Nephron progenitor cell (in vitro differentiated cells): Measurements from ENCODE around the gene CNNM2.

ENCODE experiments used
- DNase-seq: peaks from one replicate; pipeline ENCODE4 v3.0.0; 2021
- H3K27ac Mint-ChIP-seq: 2 replicates; pipeline ENCODE4 v1.8.0; 2021; ENCODE audit warnings: mild to moderate bottlenecking, moderate library complexity, mixed read lengths
- H3K27me3 Mint-ChIP-seq: 2 replicates; pipeline ENCODE4 v1.8.0; 2021; ENCODE audit warnings: mild to moderate bottlenecking, low read depth, mixed read lengths; ENCODE audit not compliant: poor library complexity
- H3K36me3 Mint-ChIP-seq: 2 replicates; pipeline ENCODE4 v1.8.0; 2021; ENCODE audit warnings: low read depth, mixed read lengths
- H3K4me1 Mint-ChIP-seq: 2 replicates; pipeline ENCODE4 v1.8.0; 2021; ENCODE audit warnings: mixed read lengths
- H3K4me3 Mint-ChIP-seq: 2 replicates; pipeline ENCODE4 v1.8.0; 2021; ENCODE audit warnings: mild to moderate bottlenecking, moderate library complexity, mixed read lengths
- H3K9me3 Mint-ChIP-seq: 2 replicates; pipeline ENCODE4 v1.8.0; 2021; ENCODE audit warnings: mild to moderate bottlenecking, moderate library complexity, mixed read lengths
- TF ChIP-seq, protein P1 (sequence below): fragments of 200-600 bp; sonication (generic); IDR thresholded peaks from 2 replicates; pipeline ENCODE4 v1.5.0; 2021; ENCODE audit warnings: antibody characterized with exemption

CNNM2 gene

DNA sequence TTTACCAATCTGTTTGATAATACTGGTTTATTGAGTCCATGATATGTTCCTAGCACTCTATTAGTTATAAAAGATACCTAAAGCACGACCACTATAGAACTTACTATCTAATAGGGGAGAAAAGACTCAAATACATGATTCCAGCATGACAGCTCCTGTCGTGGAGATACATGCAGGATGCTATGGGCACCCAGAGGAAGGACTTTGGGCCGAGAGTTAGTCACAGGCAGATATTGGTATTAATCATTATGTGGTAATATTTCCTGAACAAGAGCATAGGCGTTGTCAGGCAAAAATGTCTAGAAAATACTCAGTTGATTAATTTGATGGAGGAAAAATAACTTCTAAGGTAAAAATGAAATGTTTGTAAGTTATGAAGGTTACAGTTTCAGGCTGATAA, 31.8 kb downstream of the CNNM2 start:
- Mint-ChIP-seq H3K9me3 (peaks cover 6% of the 10 kb centered on the region), H3K27ac (peak overlapping the region; percentile 18), H3K36me3 (peaks cover 5% of the 10 kb centered on the region), H3K27me3 (peaks cover 4% of the 10 kb centered on the region), H3K4me3 (no peak overlapping the region), H3K4me1 (peaks cover 18% of the 10 kb centered on the region)
- DNase-seq: no peak
- TF ChIP-seq, protein P1, sequence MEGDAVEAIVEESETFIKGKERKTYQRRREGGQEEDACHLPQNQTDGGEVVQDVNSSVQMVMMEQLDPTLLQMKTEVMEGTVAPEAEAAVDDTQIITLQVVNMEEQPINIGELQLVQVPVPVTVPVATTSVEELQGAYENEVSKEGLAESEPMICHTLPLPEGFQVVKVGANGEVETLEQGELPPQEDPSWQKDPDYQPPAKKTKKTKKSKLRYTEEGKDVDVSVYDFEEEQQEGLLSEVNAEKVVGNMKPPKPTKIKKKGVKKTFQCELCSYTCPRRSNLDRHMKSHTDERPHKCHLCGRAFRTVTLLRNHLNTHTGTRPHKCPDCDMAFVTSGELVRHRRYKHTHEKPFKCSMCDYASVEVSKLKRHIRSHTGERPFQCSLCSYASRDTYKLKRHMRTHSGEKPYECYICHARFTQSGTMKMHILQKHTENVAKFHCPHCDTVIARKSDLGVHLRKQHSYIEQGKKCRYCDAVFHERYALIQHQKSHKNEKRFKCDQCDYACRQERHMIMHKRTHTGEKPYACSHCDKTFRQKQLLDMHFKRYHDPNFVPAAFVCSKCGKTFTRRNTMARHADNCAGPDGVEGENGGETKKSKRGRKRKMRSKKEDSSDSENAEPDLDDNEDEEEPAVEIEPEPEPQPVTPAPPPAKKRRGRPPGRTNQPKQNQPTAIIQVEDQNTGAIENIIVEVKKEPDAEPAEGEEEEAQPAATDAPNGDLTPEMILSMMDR: no peak

DNA sequence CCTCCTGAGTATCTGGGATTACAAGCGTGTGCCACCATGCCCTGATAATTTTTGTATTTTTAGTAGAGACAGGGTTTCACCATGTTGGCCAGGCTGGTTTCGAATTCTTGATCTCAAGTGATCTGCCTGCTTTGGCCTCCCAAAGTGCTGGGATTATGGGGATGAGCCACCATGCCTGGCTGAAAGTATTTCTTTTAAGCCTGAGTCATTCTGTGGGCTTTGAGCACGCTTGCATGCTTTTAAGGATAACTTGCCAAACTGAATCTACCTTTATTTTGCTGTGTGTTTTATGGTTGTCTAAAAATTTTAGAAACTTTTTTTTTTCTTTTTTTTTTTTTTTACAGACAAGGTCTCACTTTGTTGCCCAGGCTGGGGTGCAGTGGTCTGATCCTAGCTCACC, 33.2 kb downstream of the CNNM2 start:
- peaks cover 10% of the 10 kb centered on the region for H3K9me3 Mint-ChIP-seq
- peaks cover 5% of the 10 kb centered on the region for H3K36me3 Mint-ChIP-seq
- peaks cover 9% of the 10 kb centered on the region for H3K4me1 Mint-ChIP-seq

GRCh38 chr10:102959360-102959759, 41.3 kb downstream of the CNNM2 start:
- Mint-ChIP-seq H3K36me3 (peaks cover 5% of the 10 kb centered on the region), H3K9me3 (peaks cover 10% of the 10 kb centered on the region), H3K4me3 (no peak overlapping the region), H3K4me1 (peaks cover 14% of the 10 kb centered on the region), H3K27ac (no peak overlapping the region), H3K27me3 (no peaks in the 10 kb centered on the region)
- no peak for DNase-seq
- TF ChIP-seq, protein P1: no peak

More for the DNA sequence above, 33.2 kb downstream of the CNNM2 start:
- H3K27me3 Mint-ChIP-seq: peaks cover 4% of the 10 kb centered on the region
- H3K27ac Mint-ChIP-seq: no peak overlapping the region
- no peak overlapping the region for H3K4me3 Mint-ChIP-seq
- TF ChIP-seq, protein P1: no peak
- DNase-seq: no peak

DNA sequence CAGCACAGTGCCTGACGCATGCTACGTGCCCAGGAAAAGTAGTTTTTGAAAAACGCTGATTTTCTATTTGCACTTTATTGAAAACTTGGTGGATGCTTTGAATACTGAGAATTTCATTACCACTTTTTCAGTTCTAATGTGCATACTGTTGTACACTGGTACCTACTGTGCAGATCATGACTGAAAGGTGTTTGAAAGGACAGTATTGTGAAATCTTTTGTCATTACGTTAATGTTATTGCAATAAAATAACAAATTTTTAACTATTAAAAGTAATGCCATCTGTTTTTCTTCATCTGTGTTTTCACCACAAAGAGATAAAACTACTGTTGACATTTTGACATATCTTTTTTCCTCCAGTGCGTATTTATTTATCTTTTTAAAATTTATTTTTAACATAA, 42.1 kb downstream of the CNNM2 start:
- Mint-ChIP-seq H3K4me1 (peaks cover 22% of the 10 kb centered on the region), H3K27ac (no peak overlapping the region), H3K27me3 (no peaks in the 10 kb centered on the region), H3K9me3 (peaks cover 2% of the 10 kb centered on the region), H3K4me3 (no peak overlapping the region), H3K36me3 (no peaks in the 10 kb centered on the region)
- TF ChIP-seq, protein P1: no peak
- DNase-seq: no peak

DNA sequence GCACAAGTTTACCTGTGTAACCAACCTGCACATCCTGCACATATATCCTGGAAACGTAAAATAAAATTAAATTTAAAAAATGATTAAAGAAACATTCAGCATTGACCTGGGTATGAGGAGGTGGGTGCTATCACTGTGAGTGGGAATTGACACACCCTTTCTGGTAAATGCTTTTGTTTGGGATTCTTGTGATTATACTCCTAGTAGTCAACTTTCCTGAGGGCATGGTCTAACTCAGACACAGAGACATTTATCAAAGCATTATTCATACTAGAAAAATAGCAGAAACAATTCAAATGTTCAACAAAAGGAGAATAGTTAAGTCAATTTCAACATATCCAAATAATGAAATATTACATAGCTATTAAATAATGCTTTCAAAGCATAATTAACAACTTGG, 44.2 kb downstream of the CNNM2 start:
- Mint-ChIP-seq H3K4me1 (peaks cover 33% of the 10 kb centered on the region), H3K36me3 (no peaks in the 10 kb centered on the region), H3K4me3 (no peak overlapping the region), H3K9me3 (no peaks in the 10 kb centered on the region), H3K27me3 (no peaks in the 10 kb centered on the region), H3K27ac (no peak overlapping the region)
- TF ChIP-seq, protein P1: no peak
- no peak for DNase-seq

- no peak overlapping the region for H3K27ac Mint-ChIP-seq
- no peaks in the 10 kb centered on the region for H3K36me3 Mint-ChIP-seq
- no peaks in the 10 kb centered on the region for H3K9me3 Mint-ChIP-seq
- peaks cover 33% of the 10 kb centered on the region for H3K4me1 Mint-ChIP-seq
- H3K4me3 Mint-ChIP-seq: no peak overlapping the region
- peaks cover 2% of the 10 kb centered on the region for H3K27me3 Mint-ChIP-seq
- TF ChIP-seq, protein P1: no peak
- DNase-seq: no peak
Observed at GRCh38 chr10:102962951-102963755, 45.1 kb downstream of the CNNM2 start.
